ENCODE results near the gene TMEM25. TPM values are rescaled to one million over a fixed set of nuclear protein-coding genes. Genes with fewer than 3 reads are reported as not detected.

TMEM25 gene
- total and polyA plus RNA-seq, 2 donors (not counting 3 experiments of a cell fraction or from before 2014, with no cell fraction given) = 18.9 to 34.6 TPM

GRCh38 chr11:118488480-118489109, 42.4 kb upstream of the TMEM25 start:
- TF ChIP-seq EZH2 (IDR thresholded peaks at IDR 0.05; ENCODE audit: borderline replicate concordance, low read depth, low read length, severe bottlenecking) (no peak), CTCF (IDR thresholded peaks at IDR 0.05; ENCODE audit: extremely low read depth in 1 of 2, insufficient read depth in 1 of 2, low read depth in 1 of 2, low read length in 2 of 2) (peak; percentile 74 to 76), GATA2 (IDR thresholded peaks at IDR 0.05; ENCODE audit: insufficient read depth, insufficient read length, low read depth, low read length) (no peak)
- CTCF ChIA-PET = interaction anchor here (0.6 to 2.7 kb wide), 26 partner anchors 11 to 290 kb away, joined by 3 to 14 read pairs (median 4); partner anchors contain the start of genes ATP5MG and KMT2A
- intact Hi-C loops (cut with micrococcal nuclease) = loop anchor here (1.0 to 5.0 kb wide), 8 partner anchors 52 to 343 kb away; partner anchors contain the start of genes ATP5MG, IFT46 and KMT2A
- Histone ChIP-seq H3K4me1 (ENCODE audit: control insufficient read depth, extremely low read depth, insufficient read depth, low read length) (no peaks in the 10 kb centered on the region), H3K9ac (replicated peaks; ENCODE audit: extremely low read depth, insufficient read depth, low read length) (no peak overlapping the region), H3K27me3 (ENCODE audit: control insufficient read depth in 2 of 2, insufficient read depth in 2 of 2, low read length in 2 of 2) (no peaks in the 10 kb centered on the region), H3K27ac (ENCODE audit: insufficient read depth, low read depth, low read length) (no peak overlapping the region), H3K9me1 (replicated peaks; ENCODE audit: control insufficient read depth, extremely low read depth, insufficient read depth, low read length) (no peaks in the 10 kb centered on the region), H3K4me2 (ENCODE audit: insufficient read depth, low read length) (no peak overlapping the region), H3K79me2 (ENCODE audit: control insufficient read depth, insufficient read depth, low read length) (no peaks in the 10 kb centered on the region), H3K4me3 (replicated peaks in 1 of 3; ENCODE audit: insufficient read depth in 1 of 3, low read depth in 1 of 3, low read length in 3 of 3) (no peak overlapping the region), H2AFZ (ENCODE audit: low read depth, low read length) (no peak overlapping the region), H4K20me1 (replicated peaks; ENCODE audit: control insufficient read depth, extremely low read depth, insufficient read depth, low read length) (no peaks in the 10 kb centered on the region), H3K36me3 (ENCODE audit: control insufficient read depth in 2 of 2, extremely low read depth in 1 of 2, insufficient read depth in 2 of 2, low read length in 2 of 2) (peaks cover 23 to 37% of the 10 kb centered on the region in 2 experiments), H3K9me3 (replicated peaks; ENCODE audit: control insufficient read depth, insufficient read depth, low read length) (no peaks in the 10 kb centered on the region)
- POLR2A ChIA-PET = no interaction called here
- dilution Hi-C loops (cut with MboI; ENCODE audit: extremely low pct_ligation_motif_present, low sequenced_read_pairs) = loop anchor here (25.0 kb wide), 1 partner anchor 101 kb away; no protein-coding TSS in a partner anchor
- BruUV-seq (replicated peaks) = no TSS peak
- DNase-seq (ENCODE audit: low read depth, low spot score) (peak; percentile 80), FAIRE-seq (peak; percentile 95)

- Histone ChIP-seq H3K79me2 (ENCODE audit: control insufficient read depth, insufficient read depth, low read length) (no peaks in the 10 kb centered on the region), H3K4me3 (replicated peaks in 1 of 3; ENCODE audit: insufficient read depth in 1 of 3, low read depth in 1 of 3, low read length in 3 of 3) (no peak overlapping the region), H3K27me3 (ENCODE audit: control insufficient read depth in 2 of 2, insufficient read depth in 2 of 2, low read length in 2 of 2) (no peaks in the 10 kb centered on the region), H3K9me3 (replicated peaks; ENCODE audit: control insufficient read depth, insufficient read depth, low read length) (no peaks in the 10 kb centered on the region), H2AFZ (ENCODE audit: low read depth, low read length) (no peak overlapping the region), H3K4me2 (ENCODE audit: insufficient read depth, low read length) (no peak overlapping the region), H3K4me1 (ENCODE audit: control insufficient read depth, extremely low read depth, insufficient read depth, low read length) (no peaks in the 10 kb centered on the region), H3K9me1 (replicated peaks; ENCODE audit: control insufficient read depth, extremely low read depth, insufficient read depth, low read length) (no peaks in the 10 kb centered on the region), H3K27ac (ENCODE audit: insufficient read depth, low read depth, low read length) (no peak overlapping the region), H3K9ac (replicated peaks; ENCODE audit: extremely low read depth, insufficient read depth, low read length) (no peak overlapping the region), H4K20me1 (replicated peaks; ENCODE audit: control insufficient read depth, extremely low read depth, insufficient read depth, low read length) (no peaks in the 10 kb centered on the region), H3K36me3 (ENCODE audit: control insufficient read depth in 2 of 2, extremely low read depth in 1 of 2, insufficient read depth in 2 of 2, low read length in 2 of 2) (peaks cover 28 to 38% of the 10 kb centered on the region in 2 experiments)
- ChIA-PET CTCF (no interaction called here), POLR2A (no interaction called here)
- dilution Hi-C loops (cut with MboI; ENCODE audit: extremely low pct_ligation_motif_present, low sequenced_read_pairs) = loop anchor here (25.0 kb wide), 1 partner anchor 104 kb away; no protein-coding TSS in a partner anchor
- intact Hi-C loops (cut with micrococcal nuclease) = no loop called here
- no TSS peak for BruUV-seq (replicated peaks)
- no peak for FAIRE-seq
- DNase-seq (ENCODE audit: low read depth, low spot score) = no peak
- TF ChIP-seq MYC (IDR thresholded peaks at IDR 0.05; ENCODE audit: low read depth, low read length) (no peak), MAX (IDR thresholded peaks at IDR 0.05; ENCODE audit: insufficient read depth, insufficient read length) (no peak), POLR2A (IDR thresholded peaks at IDR 0.05; ENCODE audit: low read depth, low read length) (no peak), EZH2 (IDR thresholded peaks at IDR 0.05; ENCODE audit: borderline replicate concordance, low read depth, low read length, severe bottlenecking) (no peak), POLR2AphosphoS5 (IDR thresholded peaks at IDR 0.05; ENCODE audit: insufficient read depth, low read depth, low read length) (no peak), JUN (IDR thresholded peaks at IDR 0.05; ENCODE audit: borderline replicate concordance, insufficient read depth, insufficient read length, low read depth) (no peak), GATA2 (IDR thresholded peaks at IDR 0.05; ENCODE audit: insufficient read depth, insufficient read length, low read depth, low read length) (no peak), CTCF (IDR thresholded peaks at IDR 0.05; ENCODE audit: extremely low read depth in 1 of 2, insufficient read depth in 1 of 2, low read depth in 1 of 2, low read length in 2 of 2) (no peak), FOS (IDR thresholded peaks at IDR 0.05; ENCODE audit: borderline replicate concordance, insufficient read depth, low read length) (no peak)
These were observed 40.0 kb upstream of the TMEM25 start for GRCh38 chr11:118491041-118491440.

All from endothelial cell of umbilical vein (primary cell).